Measurements from ENCODE around the gene GTF2B.
"Not testable (repeated sequence)": the region's sequence is repeated elsewhere in the genome, so short reads cannot be mapped to it uniquely, and the experiment has no call there.

GTF2B gene

DNA sequence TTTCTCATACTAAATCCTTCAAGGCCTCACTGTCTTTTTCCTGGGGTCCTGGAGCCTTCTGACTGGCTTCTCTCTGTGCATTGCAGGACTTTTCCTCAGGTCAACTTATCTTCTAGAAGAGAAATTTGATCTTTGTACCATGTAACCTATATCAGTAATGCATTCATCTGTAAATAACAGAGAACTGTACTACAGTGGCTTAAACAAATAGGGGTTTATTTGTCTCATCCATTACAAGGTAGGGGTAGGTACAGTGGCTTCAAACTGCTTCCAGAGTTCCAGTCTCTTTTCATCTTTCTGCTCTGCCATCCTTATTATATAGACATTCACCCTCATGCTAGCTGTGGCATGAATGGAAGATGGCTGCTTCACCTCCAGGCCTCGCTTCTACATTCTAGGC, 29.5 kb upstream of the GTF2B start:
- TF ChIP-seq, protein P1, sequence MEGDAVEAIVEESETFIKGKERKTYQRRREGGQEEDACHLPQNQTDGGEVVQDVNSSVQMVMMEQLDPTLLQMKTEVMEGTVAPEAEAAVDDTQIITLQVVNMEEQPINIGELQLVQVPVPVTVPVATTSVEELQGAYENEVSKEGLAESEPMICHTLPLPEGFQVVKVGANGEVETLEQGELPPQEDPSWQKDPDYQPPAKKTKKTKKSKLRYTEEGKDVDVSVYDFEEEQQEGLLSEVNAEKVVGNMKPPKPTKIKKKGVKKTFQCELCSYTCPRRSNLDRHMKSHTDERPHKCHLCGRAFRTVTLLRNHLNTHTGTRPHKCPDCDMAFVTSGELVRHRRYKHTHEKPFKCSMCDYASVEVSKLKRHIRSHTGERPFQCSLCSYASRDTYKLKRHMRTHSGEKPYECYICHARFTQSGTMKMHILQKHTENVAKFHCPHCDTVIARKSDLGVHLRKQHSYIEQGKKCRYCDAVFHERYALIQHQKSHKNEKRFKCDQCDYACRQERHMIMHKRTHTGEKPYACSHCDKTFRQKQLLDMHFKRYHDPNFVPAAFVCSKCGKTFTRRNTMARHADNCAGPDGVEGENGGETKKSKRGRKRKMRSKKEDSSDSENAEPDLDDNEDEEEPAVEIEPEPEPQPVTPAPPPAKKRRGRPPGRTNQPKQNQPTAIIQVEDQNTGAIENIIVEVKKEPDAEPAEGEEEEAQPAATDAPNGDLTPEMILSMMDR (conservative IDR thresholded peaks at IDR 0.05): no peak
- no peak for TF ChIP-seq ZFX (IDR thresholded peaks at IDR 0.05)
- no peak overlapping the region for H3K27ac ChIP-seq

DNA sequence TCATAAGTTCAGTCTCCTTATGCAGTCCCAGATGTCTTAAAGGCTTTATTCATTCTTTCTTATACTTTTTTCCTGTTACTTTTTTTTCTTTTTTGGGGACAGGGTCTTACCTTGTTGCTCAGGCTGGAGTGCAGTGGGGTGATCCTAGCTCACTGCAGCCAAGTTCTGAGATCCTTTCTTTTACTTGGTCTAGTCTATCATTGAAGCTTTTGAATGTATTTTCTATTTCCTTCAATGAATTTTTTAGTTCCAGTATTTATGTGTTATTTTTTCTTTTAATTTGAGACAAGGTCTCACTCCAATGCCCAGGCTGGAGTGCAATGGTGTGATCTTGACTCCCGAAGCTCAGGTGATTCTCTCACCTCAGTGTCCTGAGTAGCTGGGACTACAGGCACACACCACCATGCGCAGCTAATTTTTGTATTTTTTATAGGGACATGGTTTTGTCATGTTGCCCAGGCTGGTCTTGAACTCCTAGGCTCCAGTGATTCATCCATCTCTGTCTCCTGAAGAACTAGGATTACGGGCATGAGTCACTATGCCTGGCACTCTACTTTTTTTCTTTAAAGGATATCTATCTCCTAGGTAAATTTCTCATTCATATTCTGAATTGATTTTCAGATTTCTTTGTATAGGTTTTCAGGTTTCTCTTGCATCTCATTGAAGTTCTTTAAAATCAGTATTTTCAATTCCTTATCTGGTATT, 26.1 kb upstream of the GTF2B start:
- TF ChIP-seq, protein P1 (conservative IDR thresholded peaks at IDR 0.05): no peak
- TF ChIP-seq ZFX (IDR thresholded peaks at IDR 0.05): no peak

DNA sequence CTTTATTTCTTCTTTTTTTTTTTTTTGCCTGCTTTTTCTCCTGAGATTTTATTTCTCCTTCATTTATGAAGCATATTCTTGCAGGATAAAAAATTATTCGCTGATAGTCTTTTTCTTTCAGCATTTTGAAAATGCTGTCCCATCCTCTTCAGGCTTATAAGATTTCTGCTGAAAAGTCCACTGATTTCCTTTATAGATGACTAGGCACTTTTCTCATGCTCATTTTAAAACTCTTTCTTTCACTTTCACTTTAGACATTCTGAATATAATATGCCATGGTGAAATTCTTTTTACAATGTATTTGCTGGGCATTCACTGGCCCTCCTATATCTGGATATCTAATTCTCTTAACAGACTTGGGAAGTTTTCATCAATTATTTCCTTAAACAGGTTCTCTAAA, 25.5 kb upstream of the GTF2B start:
- TF ChIP-seq ZFX (IDR thresholded peaks at IDR 0.05): no peak
- TF ChIP-seq, protein P1 (conservative IDR thresholded peaks at IDR 0.05): no peak
- H3K27ac ChIP-seq: no peak overlapping the region

More for the DNA sequence above, 26.1 kb upstream of the GTF2B start:
- no peak overlapping the region for H3K27ac ChIP-seq

DNA sequence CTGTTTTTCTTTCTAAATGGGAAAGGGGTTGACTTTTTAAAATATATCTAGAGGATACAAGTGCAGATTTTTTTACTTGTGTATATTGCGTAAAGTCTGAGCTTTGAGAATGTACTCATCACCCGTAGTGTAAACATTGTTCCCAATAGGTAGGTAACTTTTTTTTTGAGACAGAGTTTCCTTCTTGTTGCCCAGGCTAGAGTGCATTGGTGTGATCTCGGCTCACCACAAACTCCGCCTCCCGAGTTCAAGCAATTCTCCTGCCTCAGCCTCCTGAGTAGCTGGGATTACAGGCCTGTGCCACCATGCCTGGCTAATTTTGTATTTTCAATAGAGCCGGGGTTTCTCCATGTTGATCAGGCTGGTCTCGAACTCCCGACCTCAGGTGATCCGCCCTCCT, 20.4 kb upstream of the GTF2B start:
- H3K27ac ChIP-seq: not testable (repeated sequence)

DNA sequence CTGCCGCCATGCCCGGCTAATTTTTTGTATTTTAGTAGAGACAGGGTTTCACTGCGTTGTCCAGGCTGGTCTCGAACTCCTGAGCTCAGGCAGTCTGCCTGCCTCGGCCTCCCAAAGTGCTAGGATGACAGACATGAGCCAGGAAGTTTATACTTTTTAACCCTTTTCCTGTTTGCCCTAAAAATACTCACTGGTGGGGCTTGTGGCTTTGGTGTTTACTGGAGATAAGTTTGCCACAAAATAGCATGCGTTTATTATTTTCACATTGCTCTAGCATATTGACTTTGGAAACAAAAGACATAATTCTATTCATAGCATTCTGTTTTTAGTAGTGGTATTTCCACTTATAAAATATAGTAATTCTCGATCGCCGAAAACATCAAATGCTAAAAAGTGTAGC, 19.8 kb upstream of the GTF2B start:
- H3K27ac ChIP-seq: no peak overlapping the region
- TF ChIP-seq, protein P1 (conservative IDR thresholded peaks at IDR 0.05): no peak
- no peak for TF ChIP-seq ZFX (IDR thresholded peaks at IDR 0.05)

DNA sequence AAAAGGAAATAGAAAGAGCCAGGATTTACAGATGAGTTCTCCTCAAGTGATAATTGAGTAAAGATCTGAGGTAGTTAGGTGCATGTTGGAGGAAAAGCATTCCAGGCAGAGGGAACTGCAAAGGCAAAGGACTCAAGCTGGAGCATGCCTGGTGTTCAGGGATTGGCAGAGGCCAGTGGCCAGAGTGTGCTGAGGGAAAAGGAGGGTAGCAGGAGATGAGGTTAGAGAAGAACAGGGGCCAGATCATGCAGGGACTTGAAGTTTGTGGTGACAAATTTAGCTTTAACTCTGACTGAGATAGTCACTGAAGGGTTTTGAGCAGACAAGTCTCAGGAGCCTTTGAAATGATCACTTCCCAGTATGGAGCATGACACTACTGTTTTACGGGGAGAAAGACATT, 19.0 kb upstream of the GTF2B start:
- TF ChIP-seq, protein P1 (conservative IDR thresholded peaks at IDR 0.05): no peak
- TF ChIP-seq ZFX (IDR thresholded peaks at IDR 0.05): no peak

DNA sequence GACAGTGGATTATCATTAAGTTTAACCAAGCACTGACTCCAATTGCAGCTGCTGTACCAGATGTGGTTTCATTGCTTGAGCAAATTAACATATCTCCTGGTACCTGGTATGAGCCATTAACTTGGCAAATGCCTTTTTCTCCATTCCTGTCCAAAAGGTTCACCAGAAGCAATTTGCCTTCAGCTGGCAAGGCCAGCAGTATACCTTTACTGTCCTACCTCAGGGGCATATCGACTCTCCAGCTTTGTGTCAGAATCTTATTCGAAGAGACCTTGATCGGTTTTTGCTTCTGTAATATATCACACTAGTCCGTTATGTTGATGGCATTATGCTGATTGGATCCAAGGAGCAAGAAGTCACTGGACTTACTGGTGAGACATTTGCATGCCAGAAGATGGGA, 9.5 kb upstream of the GTF2B start:
- no peak overlapping the region for H3K27ac ChIP-seq
- TF ChIP-seq, protein P1 (conservative IDR thresholded peaks at IDR 0.05): no peak
- TF ChIP-seq ZFX (IDR thresholded peaks at IDR 0.05): no peak

More for the DNA sequence above, 19.0 kb upstream of the GTF2B start:
- no peak overlapping the region for H3K27ac ChIP-seq
